Measurements from ENCODE around the gene TTC31.

Gene TTC31

DNA sequence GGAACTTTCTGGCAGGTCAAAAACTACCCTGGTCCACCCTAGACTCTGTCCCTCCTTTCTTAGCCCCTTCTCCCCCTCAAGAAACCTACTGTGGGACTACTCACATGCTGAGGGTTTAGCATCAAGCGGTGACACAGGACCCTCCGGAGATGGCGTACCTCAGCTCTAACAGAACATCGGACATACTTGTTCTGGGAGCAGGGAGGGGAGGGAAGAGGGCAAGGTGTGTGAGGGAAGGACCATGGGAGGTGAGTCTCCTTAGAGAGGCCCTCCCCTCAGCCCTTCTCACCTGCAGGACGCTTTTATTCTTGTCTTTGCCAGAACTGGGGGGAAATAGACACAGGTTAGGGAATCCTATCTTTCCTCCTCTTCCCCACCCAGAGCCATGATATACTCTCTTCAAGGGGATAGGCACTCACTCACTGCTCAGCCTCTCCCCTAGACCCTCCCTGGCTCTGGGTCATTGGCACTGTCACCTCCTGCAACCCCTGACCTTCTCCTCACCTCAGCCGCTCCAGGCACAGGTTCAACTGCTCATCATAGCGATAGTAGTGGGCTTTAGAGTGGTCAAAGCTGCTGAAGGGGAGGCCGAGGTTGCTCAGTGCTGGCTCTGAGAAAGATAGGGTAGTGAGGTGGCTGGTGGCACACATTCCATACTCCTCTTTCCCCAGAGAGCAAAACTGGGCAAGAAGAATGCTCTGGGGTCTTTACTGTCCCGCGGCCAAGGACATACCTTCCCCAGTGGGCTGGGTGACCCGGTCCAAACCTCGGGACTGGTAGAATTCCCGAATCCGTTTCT, 22.8 kb downstream of the TTC31 start:
- DNase-seq: no peak

DNA sequence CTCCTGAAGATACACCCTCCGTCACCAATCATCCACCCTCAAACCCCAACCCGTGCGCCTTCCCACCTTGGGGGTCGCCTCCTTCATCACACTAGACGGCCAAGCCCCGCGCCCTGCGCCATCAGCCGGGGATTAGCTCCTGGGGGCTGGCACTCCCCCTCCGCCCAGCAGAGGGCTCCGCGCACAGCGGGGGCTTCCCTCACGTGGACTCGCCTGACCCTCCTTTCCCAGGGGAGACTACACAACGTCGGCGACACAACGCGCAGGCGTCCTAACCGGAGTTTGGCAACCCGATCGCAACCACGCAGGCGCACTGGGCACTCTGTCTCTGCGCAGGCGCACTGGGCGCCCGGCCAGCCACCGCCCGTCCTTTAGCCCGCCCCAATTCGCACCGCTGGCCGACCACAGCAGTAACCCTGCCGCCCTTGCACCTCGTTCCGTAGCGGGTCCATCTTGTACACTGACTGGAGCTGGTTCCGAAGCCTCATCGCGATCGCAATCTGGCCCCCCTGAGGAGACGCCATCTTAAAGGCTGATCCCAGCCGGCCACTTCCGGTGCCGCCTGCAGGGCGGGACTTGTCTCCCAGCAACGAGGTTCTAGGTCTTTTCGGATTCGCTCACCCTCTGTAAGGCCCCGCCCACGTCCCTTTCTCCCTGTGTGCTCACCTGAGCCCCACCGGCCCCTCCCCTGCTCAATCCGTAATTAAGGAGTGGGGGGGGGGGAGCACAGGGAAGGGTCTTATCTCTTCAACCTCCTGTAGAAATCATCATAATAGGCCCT, 24.5 kb downstream of the TTC31 start, which contains the start of gene PCGF1:
Gene PCGF1 (minus strand): TSS at position 551 of the 781 bp plus-strand sequence. CDS start 27 bp downstream, at position 524.
- DNase-seq: peak; percentile 98

DNA sequence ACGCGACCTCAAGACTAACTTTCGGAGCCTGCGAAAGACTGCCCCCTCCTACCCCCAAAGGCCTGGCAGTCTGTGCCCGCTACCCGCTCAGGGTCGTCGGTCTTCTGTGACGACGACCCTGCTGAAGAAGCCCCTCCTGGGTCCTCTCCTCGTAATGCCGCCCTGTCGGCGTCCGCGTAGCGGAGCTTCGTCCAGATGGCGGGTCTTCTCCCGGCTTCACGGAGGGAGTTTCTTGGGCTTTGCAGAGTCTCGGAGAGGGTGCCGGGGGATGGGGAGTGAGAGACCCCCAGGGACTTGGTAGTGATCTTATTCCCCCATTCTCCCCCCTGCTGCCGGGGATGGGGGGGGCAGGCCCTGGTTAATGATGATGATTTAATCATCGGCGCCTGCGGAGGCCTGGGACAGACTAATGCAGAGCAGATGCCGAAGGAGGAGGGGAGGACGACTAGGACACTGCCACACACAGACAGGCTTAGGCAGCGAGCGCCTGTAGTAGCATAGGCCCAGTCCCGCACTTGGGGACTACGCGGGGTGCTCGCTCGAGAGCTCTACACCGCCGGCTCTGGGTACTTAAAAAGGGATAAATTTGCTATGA, 25.1 kb downstream of the TTC31 start:
- DNase-seq: no peak

DNA sequence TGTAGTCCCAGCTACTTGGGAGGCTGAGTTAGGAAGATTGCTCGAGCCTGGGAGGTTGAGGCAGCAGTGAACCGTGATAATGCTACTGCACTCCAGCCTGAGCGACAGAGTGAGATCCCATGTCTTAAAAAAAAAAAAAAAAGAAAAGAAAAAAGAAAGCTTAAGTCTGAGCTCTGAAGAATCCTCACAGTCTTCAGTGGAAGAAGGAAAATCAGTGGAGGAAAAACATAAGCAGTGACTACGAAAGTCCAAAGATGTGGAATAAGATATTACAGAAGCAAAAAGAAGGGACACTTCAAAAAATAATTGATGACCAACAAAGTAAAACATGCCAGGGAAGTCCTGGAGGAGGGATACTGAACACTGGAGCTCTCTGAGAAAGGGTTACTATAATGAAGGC, 27.4 kb downstream of the TTC31 start:
- no peak for DNase-seq

DNA sequence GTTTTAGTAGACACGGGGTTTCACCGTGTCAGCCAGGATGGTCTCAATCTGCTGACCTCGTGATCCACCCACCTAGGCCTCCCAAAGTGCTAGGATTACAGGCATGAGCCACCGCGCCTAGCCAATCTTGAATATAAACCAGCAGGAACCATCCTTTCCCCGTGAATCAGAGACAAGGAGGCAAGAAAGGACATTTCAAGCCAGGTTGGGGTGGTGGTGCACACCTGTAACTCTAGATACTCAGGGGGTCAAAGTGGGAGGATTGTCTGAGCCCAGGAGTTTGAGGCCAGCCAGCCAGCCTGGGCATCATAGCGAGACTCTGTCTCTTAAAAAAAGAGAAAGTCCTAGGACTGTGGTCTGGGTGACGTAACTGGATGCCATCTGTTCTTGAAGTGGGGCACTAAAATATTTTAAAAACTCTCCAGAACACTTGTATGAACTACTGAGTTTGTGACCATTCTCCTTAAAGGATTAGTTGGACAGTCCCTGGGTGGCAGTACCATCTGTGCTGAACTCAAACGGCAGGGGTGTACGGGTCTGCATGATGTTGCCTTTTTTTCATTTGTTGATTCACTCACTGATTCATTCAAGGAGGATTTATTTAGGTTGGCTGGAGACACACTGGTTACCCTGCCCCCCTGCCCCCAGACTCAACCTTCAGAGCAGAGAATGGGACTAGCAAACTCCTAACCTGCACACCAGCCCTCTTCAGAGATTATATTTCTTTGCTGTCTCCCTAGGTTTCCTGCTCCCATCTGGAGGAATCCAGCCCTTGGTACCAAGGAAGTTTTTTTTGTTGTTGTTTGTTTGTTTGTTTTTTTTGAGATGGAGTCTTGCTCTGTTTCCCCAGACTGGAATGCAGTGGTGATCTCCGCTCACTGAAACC, 28.5 kb downstream of the TTC31 start:
- no peak for DNase-seq

DNA sequence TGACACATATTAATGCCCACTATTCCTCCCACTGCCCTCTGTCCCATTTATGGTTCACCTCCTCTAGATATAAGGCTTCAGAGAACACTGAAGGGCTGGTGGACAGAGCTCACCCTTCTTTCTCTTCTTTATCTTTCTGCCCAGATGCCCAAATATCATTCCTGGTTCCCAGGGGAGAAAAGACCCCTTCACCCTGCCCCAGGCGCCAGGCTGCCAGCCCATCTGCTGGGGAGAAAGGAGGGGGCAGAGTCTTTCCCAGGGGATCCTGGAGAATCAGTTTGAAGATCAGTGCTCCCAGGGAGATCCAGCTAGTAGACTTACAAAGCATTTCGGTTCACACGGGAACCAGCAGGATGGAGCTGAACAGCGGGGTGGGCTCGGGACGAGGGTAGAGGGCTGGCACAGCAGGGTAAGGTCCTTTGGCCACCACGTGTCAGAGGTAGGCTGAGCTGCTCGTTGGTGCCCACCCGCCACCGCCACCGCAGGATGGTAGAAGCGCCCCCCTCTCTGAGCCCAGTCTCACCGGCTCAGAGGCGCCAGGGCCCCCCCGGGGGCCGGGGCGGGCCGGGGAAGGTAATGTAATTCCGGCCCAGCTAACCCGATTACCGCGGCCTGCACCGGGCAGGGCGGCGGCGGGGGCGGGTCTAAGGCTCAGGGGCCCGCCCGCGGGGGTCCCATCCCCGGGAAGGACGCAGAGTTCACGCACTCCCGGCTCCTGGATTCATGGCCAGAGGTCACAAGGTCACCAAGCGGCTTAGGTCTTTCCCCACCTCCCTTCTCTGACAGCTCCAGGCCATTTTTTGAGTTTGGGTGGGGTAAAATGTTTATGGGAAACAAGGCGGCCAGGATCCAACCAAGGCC, 30.1 kb downstream of the TTC31 start:
- no peak for DNase-seq

DNA sequence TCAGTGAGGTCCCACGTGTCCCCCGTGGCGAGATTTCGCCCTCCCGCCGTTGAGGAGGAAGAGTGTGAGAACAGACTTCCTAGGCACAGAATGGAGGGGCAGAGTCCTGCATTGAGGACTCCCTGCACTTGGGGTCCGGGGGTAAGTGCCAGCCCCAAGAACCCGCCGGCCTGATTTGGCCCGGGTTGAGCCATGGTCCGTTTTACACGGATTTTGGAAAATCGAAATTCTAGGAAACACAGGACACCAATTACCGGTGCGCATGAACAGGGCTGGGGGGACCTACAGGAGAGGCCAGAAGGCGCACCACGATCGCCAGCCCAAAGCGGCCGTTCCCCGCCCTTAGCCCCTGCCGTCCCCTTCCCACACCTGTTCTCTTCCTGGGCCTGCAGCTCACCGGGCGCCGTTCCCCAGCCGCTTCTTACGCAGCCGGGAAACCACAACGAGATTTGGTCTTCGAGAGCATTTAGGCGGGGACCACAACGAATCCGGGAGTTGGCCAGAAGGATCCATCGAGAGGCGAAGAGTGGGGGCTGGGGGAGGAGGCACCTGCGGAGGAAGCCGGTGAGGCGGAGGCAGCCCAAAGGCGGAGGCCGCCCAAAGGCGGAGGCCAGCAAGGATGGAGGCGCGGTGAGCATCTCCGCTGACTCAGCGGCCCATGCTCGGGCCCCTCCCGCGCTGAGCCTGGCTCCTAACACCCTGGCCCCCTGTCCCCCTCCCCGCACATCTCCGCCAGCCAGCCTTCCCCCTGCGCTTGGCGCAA, 30.9 kb downstream of the TTC31 start:
- no peak for DNase-seq

DNA sequence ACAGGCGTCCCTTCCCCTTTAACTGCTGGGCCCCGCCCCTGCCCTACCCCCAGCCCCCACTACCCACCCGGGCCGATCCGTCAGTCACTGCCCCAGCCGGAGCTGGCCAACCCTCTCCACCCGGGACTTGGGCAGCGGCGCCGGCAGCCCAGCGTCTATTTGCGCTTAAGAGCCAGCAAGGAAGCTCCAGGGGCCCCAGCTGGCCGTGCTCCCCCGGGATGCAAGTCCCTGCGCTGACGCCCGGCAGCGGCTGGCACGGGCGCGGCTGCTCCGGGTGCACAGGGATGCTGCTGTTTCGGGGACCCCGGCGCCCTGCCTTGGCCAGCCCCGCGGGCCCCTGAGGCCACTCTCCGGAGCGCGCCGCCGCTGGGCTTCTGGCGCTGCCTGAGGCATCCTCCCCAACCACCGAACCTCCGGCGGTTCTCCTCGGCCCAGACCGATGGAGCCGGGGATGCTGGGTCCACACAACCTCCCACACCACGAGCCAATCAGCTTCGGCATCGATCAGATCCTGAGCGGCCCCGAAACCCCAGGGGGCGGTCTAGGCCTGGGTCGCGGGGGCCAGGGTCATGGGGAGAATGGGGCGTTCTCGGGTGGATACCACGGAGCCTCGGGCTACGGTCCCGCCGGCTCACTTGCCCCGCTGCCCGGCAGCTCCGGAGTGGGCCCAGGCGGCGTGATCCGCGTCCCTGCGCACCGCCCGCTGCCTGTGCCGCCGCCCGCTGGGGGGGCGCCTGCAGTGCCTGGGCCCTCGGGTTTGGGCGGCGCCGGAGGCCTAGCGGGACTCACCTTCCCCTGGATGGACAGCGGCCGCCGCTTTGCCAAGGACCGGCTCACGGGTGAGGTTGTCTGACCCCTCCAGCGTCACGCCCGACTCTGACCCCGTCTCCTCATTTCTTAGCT, 31.7 kb downstream of the TTC31 start, which contains the start of gene TLX2:
Gene TLX2 (plus strand): TSS at position 83 of the 903 bp plus-strand sequence. CDS start 357 bp downstream, at position 440.
- no peak for DNase-seq

DNA sequence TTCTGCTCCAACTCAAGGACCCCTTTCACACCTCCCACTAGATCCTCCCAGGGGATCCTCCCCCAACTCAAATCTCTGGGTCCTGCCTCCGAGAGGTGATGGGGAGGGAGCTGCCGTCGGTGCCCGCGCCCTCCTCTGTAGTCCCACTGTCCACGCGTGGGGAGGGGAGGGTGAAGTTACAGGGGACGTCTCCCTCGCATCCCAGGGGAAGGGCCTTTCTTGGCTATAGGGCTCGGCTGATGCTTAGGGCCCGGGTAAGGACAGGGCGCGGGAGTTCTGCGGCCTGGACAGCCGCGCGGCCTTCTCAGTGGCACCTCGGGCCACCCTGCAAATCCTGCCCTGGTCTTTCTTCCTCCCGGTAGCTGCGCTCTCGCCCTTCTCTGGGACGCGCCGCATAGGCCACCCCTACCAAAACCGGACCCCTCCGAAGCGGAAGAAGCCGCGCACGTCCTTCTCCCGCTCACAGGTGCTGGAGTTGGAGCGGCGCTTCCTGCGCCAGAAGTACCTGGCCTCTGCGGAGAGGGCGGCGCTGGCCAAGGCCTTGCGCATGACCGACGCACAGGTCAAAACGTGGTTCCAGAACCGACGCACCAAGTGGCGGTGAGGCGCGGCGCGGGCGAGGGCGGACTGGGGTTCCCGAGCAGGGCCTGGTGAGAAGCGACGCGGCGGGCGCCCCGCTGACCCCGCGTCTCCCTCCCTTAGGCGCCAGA, 32.5 kb downstream of the TTC31 start:
- no peak for DNase-seq

DNA sequence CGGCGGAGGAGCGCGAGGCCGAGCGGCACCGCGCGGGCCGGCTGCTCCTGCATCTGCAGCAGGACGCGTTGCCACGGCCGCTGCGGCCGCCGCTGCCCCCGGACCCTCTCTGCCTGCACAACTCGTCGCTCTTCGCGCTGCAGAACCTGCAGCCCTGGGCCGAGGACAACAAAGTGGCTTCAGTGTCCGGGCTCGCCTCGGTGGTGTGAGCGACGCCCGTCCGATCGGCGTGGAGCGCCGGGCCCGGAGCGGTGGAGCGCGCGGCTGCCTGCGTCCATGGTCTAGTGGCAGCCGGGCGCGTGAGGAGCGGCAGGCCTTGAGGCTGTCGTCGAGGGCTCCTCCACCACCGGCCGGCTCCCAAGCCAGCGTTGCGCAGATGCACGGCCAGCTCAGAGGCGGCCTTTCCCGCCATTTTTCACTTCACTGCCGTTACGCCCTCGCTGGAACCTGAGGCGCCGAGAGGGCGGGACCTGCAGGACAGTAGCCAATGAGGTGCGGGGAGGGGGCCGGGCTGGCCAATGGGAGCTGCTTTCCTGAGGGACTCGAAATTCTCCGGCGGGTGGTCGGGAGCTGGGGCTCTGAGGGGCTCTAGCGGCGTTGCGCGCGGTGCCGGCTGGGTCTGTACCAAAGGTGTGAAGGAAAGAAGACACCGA, 33.2 kb downstream of the TTC31 start:
- peak; percentile 79 for DNase-seq

DNA sequence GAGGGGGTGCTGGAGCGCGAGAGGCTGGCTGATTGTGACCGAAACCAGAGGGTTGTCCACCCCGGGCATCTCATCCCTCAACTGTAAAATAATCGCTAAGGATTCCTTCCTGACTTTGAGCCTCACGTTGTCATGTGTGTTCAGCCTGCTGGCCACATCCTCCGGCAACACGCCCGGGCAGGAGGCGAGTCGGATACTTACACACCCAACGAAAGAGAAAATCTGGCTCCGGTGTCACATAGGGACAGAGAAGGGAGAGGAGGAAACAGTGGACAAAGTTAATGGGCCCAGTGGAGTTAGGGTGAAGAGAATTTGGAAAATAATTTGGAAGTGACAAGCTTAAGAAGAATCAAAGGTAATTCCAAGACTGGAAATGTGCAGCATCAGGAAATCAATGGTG, 33.8 kb downstream of the TTC31 start:
- DNase-seq: no peak

DNA sequence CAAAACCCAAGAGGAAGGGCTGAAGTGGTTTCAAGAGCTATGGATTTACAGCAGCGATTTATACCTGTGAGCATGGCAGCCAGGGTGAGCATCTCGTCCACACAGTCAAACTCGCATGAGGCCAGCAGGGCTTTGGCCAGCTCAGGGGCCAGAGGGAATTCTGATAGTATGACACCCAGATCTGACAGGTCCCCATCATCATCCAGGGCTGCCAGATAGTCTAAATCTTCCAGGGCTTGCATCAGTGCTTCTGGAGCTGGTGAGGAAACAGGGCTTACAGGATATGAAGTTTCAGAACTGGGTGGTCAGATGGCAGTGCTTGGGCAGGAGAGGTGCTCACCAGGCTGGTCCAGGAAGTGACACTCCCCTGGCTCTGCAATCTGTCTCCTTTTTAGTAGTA, 39.6 kb downstream of the TTC31 start:
- no peak for DNase-seq

DNA sequence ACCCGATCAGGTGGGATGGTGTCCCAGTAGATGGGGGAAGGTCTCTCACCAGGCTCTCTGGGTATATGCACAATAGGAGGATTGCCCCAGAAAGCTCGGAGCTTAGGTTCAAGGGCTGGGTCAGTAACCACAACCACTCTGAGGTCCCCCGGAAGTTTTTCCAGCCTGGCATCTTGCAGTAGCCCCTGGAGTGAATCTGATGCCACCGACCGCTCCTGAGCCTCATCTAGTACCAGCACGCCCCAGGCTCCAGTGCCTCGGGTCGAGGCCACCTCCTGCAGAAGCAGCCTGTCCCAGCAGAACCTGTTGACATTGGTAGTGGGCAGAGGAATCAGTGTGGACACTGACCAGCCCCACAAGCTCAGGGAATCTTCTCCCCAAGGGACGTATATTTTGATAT, 41.1 kb downstream of the TTC31 start:
- no peak for DNase-seq

DNA sequence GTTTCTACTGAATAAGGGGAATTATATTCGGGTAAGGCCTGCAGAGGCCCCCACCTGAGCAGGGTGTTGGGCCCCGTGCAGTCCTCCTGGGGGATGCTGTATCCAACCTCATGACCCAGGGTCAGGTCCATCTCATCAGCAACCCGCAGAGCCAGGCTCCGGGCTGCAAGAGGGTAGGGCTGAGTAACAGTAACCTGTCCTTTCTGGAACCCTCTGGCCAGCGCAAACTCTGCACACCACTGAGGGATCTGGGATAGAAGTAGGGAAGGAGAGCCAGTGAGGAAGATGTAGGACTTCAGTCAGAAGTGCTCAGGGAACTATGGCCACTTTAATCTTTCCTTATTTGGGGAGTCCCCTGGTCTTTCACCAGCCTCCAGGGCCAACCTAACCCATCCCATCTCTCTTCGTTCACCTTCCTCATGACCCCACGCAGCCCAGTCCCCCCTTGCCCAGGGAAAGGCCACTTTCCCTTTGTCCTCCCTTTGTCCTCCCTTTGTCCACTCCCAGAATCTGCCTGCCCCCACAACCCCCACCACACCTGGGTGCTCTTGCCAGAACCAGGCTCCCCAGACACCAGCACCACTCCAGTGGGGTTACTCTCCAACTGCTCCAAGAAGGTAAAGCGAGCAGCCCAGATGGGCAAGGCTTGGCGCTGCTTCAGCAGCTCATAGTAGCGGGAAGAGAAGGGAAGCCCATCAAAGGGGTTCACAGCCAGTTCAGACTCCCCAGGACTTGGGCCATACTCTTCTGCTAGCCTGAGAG, 42.3 kb downstream of the TTC31 start:
- DNase-seq: no peak

DNA sequence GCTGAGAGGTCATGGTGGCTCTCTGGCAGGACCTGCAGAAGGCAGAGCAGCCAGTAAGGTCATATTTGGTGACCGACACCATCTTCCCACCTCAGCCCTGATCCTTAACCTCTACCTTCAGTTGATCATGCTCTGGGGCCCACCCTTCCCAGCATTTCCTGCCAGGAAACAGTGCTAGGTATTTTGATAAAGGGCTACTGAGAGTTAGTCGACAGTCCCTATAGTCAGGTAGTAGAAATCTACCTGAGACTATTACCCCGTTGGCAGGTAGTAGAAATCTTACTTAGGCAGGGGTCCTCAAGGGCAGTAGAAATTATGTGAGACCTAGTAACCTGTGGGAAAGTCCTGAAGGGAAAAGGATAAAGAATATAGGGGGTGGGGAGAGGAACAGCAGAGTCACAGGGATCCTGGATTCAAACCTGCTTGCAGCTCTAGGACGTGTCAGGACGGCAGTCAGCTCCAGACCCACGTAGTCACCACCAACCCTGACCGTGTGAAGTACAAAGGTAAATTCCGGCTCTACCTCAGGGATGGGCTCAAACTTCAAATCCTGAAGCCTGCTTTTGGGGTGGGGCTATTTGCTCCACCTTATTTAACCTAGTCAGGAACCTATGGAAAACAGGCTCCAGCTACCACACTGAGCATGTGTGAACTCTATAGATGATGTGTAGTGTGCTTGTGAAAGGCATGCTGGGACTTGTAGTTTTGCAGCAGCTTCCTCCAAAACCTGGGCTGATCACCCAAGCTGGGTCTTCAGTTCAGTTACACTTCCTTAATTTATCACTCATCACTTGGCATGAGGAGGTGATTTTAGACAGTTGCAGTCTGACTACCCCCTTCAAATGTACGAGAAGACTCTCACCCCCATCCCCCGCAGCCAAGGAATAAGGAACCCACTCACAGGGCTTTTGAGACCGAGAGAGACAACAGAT, 43.1 kb downstream of the TTC31 start, which contains the start of gene DQX1:
Gene DQX1 (minus strand): TSS at position 515 of the 932 bp plus-strand sequence. CDS start 502 bp downstream, at position 13.
- peak; percentile 69 for DNase-seq

DNA sequence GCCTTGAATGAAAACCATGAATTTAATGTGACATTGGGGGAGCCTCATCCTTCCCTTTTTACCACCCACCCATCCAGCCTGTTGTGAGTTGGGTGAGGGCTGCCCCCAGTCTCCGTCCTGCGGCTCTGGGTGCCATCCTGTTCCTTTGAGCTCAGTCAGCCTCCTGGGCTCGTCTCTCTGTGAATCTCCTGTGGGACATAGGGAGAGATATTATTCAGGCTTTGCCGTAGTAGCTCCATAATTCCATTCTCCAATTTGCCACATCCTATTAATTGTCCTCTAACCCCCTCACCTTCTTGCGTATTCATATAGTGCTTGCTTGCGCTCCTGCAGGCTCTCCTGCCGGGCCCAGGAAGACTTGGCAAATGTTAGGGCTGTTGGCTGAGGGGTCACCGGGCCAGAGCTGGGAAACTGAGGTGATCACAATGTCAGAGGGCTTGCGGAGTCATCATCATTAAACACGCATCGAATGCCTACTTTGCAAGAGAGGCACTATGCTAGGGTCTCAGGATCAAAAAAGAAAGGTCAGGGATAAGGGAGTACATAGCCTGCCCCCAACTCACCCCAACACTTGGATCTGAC, 43.9 kb downstream of the TTC31 start:
- DNase-seq: no peak
